NB4 (cell line): ENCODE measurements around the gene FNIP2.

Source experiments
- CTCF ChIP-seq: IDR thresholded peaks from one replicate; pipeline ENCODE4 v1.5.1; 2012; ENCODE audit warnings: low read depth, low read length
- MYC ChIP-seq: IDR thresholded peaks from 2 replicates; pipeline ENCODE4 v1.6.1; 2011; ENCODE audit warnings: low read depth, low read length
- POLR2A ChIP-seq: IDR thresholded peaks from 2 replicates; pipeline ENCODE4 v1.6.1; 2011; ENCODE audit warnings: mild to moderate bottlenecking; ENCODE audit not compliant: insufficient read length; ENCODE audit errors: extremely low read depth
- TF ChIP-seq, protein P1 (sequence below): IDR thresholded peaks from 2 replicates; pipeline ENCODE4 v1.6.1; 2011; ENCODE audit warnings: low read depth, low read length

DNA sequence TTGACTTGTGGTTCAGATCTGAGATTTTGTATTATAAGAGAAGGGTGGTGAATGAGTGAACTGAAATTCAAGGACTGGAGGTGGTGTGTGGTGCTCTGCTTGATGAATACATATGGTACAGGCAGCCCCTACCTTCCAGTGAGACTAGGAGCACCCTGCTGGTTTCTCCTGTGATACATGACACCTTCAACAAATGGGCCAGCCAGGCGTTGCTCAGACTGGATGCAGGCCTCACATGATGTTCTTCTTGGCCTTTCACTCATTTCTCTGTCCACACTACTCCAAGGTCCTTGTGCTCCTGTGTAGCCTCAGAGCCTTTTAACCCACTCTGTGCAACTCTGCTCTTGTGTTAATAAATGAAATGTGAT lies 67.2 kb downstream of the FNIP2 start:
- TF ChIP-seq POLR2A (no peak), CTCF (no peak), MYC (no peak)
- TF ChIP-seq, protein P1, sequence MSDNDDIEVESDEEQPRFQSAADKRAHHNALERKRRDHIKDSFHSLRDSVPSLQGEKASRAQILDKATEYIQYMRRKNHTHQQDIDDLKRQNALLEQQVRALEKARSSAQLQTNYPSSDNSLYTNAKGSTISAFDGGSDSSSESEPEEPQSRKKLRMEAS: no peak
